AG09309 (cell line): Measurements from ENCODE around the gene KCNK5.

Source experiments
- DNase-seq: peaks from one replicate; pipeline ENCODE4 v3.0.0-alpha.2; 2010; ENCODE audit warnings: low read depth
- H3K4me3 ChIP-seq: 2 replicates; pipeline ENCODE4 v1.5.1; 2011; ENCODE audit warnings: mild to moderate bottlenecking, low read depth, low read length, moderate library complexity; ENCODE audit not compliant: control insufficient read depth
- TF ChIP-seq, protein P1 (sequence below): IDR thresholded peaks from 2 replicates; pipeline ENCODE4 v1.5.1; 2011; ENCODE audit warnings: mild to moderate bottlenecking, low read depth, low read length, inconsistent platforms; ENCODE audit not compliant: insufficient read depth, control insufficient read depth; ENCODE audit errors: missing control alignments

The KCNK5 gene

GRCh38 chr6:39167866-39168625 is 61.2 kb downstream of the KCNK5 start:
- H3K4me3 ChIP-seq, result no peak overlapping the region
- DNase-seq, result no peak
- TF ChIP-seq, protein P1, sequence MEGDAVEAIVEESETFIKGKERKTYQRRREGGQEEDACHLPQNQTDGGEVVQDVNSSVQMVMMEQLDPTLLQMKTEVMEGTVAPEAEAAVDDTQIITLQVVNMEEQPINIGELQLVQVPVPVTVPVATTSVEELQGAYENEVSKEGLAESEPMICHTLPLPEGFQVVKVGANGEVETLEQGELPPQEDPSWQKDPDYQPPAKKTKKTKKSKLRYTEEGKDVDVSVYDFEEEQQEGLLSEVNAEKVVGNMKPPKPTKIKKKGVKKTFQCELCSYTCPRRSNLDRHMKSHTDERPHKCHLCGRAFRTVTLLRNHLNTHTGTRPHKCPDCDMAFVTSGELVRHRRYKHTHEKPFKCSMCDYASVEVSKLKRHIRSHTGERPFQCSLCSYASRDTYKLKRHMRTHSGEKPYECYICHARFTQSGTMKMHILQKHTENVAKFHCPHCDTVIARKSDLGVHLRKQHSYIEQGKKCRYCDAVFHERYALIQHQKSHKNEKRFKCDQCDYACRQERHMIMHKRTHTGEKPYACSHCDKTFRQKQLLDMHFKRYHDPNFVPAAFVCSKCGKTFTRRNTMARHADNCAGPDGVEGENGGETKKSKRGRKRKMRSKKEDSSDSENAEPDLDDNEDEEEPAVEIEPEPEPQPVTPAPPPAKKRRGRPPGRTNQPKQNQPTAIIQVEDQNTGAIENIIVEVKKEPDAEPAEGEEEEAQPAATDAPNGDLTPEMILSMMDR, result no peak

DNA sequence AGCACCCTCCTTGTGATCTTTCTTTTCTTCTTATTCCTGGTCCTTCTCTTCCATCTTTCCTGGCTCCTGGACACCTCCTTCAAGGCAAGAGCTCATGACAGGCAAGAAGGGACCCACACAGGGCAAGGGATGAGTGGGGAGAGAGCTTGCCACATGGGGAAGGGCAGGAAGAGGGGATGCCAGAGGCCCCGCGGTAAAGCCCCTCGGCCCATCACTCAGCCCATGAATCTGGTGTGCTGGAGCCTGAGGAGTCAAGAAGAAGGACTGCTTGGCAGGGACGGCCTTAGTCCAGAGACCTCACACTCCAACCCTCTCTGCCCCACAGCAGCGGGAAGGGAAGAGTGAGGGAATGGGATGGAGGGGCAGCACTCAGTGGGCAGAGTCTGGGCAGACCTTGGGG is 62.0 kb downstream of the KCNK5 start:
- TF ChIP-seq, protein P1, result no peak
- DNase-seq, result no peak
- no peak overlapping the region for H3K4me3 ChIP-seq

DNA sequence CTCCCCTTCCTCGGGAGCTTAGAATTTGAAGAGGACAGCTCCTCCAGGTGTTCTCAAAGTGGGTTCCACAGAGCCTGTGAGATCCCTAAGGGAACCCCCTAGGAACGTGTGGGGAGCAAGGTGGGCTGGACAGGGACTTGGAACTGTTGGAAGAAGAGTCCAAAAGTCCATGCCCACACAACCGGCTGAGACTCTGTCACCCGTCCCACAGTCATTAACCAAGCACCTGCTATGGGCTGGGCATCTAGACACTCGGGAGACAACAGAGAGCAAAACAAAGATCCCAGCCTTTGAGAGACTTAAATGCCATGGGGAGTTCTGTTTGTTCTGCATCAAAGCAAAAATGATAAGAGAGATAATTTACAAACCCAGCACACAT is 62.4 kb downstream of the KCNK5 start:
- no peak overlapping the region for H3K4me3 ChIP-seq
- DNase-seq, result no peak
- TF ChIP-seq, protein P1, result no peak

- TF ChIP-seq, protein P1, result peak; percentile 89
- DNase-seq, result no peak
- H3K4me3 ChIP-seq, result no peak overlapping the region
These were observed 62.9 kb downstream of the KCNK5 start for GRCh38 chr6:39166189-39166911.

DNA sequence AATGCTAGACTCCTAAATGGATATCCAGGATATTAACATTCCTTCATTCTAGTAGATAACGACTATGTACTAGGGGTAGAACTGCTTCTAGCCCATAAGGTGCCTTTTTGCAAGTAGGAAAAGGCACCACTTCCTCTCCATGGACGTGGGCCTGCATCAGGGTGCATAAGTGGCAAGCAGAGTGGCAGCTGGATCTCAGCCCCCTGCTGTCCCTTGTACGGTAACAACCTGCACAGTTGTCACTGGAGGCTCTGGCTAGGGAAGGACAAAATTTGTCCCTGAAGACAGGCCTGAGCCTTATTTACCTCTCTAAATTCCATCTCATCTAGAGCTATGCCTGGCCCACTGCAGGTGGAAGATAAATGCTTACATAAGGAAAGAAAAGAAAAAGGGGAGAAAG is 71.8 kb downstream of the KCNK5 start:
- TF ChIP-seq, protein P1, result no peak
- H3K4me3 ChIP-seq, result no peak overlapping the region
- DNase-seq, result no peak

DNA sequence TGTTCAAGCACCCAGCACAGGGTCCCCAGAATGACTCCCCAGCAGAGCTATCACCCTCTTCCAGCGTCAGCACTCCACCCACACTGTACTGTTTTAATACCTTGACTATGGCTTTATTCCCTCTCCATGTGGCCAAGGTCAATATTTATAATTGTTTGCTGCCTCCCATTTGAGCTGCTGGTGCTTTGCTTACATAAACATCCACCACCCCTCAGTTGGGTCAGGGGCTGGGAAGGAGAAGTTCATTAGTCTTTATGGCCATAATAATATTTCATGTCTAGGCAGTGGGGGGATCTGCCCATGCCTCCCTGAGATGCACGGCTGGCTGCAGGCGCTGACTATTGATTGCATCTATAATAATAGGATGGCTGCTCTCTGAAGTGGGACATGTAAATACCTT is 72.5 kb downstream of the KCNK5 start:
- H3K4me3 ChIP-seq, result no peak overlapping the region
- DNase-seq, result no peak
- TF ChIP-seq, protein P1, result no peak
